Left renal pelvis (tissue), 4 donors: ENCODE measurements around the gene CTDNEP1. TPM values are rescaled to one million over a fixed set of nuclear protein-coding genes. Genes with fewer than 3 reads are reported as not detected.

Source experiments
- DNase-seq, 4 donors: peaks; one replicate each; pipeline ENCODE4 v3.0.0-alpha.2; 2013; ENCODE audit warnings: low read depth in 4 of 4, low spot score in 3 of 4
- polyA plus RNA-seq, 4 donors: library from polyadenylated mRNA; unstranded; fragments of 120-200 nt; gene quantifications; one replicate each; pipeline ENCODE4 v1.2.1, GENCODE V29; 2013; ENCODE audit not compliant: insufficient read length in 4 of 4

CTDNEP1 gene
- polyA plus RNA-seq, 4 donors: 146 to 158 (median 156) TPM

- DNase-seq: no peak
Measured at GRCh38 chr17:7232114-7232513, 19.4 kb downstream of the CTDNEP1 start.

- no peak for DNase-seq
Measured at GRCh38 chr17:7229504-7229903, 22.0 kb downstream of the CTDNEP1 start.

DNA sequence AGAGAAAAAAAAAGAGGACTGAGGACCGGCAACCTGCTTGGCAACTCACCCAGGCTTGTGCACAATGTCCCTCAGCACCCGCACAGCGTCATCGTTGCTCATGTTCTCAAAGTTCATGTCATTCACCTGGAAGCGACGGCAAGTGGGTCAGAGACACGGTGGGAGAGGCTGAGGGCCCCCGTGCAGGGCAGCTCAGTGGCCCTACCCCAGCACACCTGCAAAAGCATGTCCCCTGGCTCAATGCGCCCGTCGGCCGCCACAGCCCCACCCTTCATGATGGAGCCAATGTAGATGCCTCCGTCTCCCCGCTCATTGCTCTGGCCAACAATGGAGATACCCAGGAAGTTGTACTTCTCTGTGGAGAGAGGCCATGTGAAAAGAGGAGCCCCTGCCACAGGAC is 22.6 kb downstream of the CTDNEP1 start:
- no peak for DNase-seq

DNA sequence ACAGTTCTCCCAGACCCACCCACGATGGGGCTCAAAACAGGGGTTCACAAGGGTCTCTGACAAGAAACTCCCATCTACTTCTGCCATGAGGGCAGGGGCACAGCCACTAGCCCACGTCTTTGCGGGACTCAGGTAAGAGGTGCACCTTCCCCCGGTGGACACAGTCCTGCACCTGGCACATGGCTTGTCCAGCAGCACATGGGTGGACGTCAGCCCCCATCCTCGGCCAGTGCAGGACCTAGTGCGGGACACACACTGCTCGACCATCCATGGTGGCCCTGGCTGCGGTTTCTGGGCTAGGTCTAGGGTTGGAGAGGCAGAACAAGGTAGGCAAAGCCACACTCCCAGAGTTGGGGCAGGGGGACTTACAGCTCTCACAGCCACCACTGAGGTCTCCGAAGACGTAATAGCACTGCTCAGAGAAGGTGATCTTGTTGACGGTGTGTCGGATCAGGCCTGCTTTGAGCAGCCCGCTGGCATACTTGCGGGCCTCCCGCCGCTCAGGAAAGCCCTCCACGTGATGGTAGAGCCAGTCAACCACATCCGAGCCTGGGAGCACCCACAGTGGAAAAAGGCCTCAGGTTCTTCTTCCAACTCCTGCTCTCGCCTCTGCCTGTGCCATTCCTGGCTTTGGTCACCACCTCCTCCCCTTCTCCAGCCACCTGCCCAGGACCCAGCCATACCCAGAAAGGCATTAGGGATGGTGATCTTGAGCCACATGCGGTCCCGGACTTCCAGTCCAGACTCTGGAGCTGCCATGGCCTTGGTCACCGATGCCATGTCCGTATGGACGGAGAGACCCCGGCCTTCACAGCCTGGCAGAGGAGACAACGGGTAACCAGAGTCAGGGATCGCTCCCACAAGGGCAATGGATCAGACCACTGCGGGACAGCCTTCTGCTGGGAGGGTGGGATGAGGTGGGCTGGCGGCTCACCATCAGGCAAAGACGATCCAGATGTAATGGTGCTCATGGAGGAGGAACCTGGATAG is 24.5 kb downstream of the CTDNEP1 start:
- no peak for DNase-seq

DNA sequence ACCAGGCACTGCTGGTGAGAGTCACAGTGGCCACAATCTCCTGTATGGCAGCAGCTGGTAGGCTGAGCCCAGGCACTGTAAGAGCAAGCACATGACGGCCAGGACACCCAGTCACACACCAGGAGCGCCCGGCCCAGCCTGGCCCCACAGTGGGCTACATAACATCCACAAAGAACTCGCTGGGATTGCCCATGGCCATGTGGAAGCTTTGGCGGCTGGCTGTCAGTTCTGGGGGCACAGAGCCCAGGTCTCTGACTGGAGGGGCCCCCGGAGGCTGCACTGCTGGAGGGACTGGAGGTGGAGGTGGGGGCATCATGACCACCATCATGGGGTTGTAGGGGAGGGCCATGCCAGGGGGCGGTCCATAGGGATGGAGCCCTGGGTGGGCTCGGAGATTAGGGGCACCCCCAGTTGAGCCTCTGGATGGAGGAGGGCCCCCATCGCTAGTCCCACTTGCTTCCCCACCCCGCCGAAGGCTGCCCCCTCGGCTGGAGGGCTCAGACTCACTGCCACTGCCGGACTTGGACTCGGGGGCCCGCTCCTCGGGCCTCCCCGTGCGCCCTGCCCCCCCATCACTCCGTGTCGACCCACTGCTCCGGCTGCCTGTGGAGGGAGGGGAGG is 25.7 kb downstream of the CTDNEP1 start:
- no peak for DNase-seq

DNA sequence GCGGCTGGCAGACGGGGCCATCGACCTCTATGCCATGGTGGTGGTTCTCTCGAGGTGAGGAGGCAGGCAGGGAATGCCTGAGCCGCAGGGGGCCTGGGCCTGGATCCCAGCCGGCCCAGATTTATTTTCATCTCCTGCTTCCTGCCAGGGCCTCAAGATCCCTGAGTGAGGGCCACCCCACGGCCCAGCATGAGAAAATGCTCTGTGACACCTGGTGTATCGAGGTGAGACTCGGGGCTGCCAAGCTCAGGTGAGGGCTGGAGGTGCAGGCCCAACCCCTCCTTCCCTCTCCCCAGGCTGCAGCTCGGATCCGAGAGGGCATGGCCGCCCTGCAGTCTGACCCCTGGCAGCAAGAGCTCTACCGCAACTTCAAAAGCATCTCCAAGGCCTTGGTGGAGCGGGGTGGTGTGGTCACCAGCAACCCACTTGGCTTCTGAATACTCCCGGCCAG is 26.8 kb downstream of the CTDNEP1 start:
- no peak for DNase-seq

- DNase-seq: no peak
Measured at GRCh38 chr17:7224110-7224509, 27.4 kb downstream of the CTDNEP1 start.

GRCh38 chr17:7223375-7223774 is 28.2 kb downstream of the CTDNEP1 start:
- no peak for DNase-seq

DNA sequence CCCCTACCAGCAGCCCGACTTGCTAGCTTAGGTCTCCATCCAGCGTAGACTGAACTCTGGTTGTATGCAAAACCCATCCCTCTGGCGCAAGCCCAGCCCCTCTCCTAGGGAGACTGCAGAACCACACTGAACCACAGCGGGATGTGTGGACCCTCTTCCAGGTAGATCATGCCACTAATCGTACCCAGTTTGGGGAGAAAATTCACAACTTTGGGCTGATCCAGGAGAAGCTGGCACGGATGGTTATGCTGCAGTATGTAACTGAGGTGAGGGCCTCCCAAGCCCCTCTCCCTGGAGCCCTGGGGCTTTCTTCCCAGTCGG is 28.6 kb downstream of the CTDNEP1 start:
- DNase-seq: no peak

- no peak for DNase-seq
Measured at GRCh38 chr17:7222093-7222971, 29.2 kb downstream of the CTDNEP1 start.

DNA sequence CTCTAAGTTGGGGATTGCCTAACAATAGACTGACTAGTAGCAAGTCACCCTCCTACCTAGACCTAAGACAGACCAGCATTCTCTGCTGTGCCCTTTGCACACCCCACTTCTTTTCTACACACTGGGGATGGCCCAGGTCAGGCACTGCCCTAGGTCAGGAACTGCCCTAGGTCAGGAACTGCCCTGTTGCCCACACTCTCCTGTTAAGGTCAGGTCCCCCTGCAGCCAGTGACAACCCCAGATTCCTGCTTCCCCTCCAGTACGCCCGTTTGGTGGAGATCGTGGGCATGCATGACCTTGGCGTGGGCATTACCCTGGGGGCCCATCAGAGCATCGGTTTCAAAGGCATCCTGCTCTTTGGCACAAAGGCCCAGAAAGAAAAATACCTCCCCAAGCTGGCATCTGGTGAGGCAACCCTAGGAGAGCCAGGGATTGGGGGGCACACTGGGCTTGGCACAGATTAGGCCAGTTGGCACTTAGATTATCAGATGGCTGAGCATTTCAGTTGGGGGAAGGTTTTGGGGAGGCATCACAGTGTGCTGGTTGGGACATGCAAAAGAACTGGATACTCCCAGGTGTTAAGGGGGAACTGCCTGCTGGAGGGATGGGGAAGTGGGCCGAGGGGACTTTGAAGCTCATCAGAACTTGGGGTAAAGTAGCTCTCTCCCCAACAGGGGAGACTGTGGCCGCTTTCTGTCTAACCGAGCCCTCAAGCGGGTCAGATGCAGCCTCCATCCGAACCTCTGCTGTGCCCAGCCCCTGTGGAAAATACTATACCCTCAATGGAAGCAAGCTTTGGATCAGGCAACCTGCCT is 30.0 kb downstream of the CTDNEP1 start:
- no peak for DNase-seq

- no peak for DNase-seq
Measured at GRCh38 chr17:7220593-7221277, 30.8 kb downstream of the CTDNEP1 start.

DNA sequence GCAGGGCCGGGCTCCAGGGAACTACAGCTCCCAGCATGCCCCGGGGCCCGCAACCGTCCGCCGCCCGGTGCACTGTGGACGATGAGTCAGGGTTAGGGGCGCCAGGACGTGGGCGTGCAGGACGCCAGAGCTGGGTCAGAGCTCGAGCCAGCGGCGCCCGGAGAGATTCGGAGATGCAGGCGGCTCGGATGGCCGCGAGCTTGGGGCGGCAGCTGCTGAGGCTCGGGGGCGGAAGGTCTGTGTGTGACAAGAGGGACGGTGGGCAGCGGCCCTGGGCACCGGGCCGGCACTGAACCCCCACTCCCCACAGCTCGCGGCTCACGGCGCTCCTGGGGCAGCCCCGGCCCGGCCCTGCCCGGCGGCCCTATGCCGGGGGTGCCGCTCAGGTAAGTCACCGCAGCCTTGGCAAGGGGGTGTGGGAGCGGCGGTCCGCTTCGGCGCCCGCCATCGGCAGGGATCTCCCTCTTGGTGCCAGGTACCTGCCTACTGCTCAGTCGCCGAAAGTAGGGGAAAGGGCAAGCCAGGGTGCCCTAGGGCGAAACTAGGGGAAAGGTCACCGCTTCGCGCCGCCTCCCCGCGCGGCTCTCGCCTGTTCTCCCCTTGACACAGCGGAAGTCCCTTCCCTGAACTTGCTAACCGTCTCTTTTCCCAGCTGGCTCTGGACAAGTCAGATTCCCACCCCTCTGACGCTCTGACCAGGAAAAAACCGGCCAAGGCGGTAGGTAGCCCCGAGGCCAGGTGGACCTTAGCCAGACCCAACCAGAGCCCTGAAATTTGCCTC is 31.5 kb downstream of the CTDNEP1 start, which contains the start of the genes ACADVL and DLG4:
ACADVL (plus strand) TSS at position 127 of the 781 bp plus-strand sequence; CDS start at position 174, 47 bp downstream.
DLG4 (minus strand) TSS at position 25 of the 781 bp plus-strand sequence.
- DNase-seq: peak in 1 of 4 donors; percentile 74

DNA sequence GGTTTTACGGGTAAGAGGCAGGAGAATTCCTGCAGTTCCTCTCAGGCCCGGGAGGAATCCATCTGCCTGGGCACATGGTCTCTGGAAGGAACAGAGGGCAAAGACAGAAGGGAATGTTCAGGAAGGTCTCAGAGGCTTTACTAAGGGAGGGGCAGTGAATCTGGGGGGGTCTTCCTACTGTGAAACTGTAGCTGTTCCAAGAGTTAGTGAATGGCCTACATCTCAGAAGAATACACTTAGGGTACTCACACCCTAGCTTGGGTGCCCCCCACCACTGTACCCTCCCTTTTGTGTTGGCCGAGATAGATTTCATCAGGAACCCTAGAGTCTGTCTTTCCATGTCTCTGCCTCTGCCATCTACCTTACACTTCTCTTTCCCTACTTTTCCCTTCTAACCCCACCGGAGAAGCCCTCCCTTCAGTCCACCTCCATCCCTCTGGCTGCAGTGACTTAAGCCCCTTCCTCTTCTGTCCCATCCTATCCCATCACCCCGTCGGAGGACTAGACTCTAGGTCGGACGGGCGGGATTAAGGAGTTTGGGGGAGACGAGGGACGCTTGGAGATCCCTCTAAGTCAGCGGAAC is 32.2 kb downstream of the CTDNEP1 start:
- no peak for DNase-seq

GRCh38 chr17:7218758-7219157 is 32.8 kb downstream of the CTDNEP1 start:
- DNase-seq: no peak

- DNase-seq: no peak
Measured at GRCh38 chr17:7218166-7218565, 33.4 kb downstream of the CTDNEP1 start.

DNA sequence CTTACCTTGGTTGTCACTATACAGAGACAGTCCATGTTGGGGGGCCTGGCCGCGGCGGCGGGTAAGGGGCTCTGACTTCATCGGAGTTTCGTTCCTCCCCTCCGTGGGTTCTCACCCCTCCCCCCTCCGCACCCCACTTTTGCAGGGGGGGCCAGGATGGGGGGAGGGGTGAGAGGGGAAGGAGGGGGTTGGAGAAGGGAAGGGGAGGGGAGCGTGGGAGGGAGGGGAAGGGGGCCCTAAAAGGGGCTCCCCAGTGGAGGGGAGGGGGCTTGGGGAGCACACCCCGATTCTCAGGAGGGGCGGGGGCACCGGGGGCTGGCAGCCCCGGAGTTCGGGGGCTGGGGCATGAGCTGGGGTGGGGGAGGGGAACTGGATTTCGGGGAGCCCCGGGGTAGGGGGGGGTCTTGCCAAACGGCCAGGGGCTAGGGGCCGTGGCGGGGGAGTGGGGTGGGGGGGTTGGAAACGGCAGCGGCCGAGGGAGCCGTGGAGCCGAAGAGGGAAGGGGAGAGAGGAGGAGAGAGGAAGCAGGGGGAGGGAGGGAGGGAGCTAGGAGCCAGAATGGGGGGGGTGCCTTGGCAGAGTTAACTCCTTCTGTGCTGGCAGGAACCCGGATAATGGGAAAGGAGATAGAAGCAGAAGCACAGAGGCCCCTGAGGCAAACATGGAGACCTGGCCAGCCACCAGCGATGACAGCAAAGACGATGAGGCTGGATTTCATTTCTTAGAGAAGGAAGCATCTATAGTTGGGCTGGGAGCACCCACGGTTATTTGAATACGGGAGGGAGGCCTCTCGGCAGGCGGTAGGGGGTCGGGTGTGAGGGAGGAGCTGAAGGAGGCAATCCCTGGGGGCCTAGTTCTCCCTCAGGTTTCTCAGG is 34.2 kb downstream of the CTDNEP1 start:
- DNase-seq: peak in 1 of 4 donors; percentile 72
